Hypothalamus (tissue), 51 donors: ENCODE measurements around the gene MRPL2.

Experiments
- DNase-seq, 51 donors: peaks; one replicate each; lab custom pipeline; 2025; lab: John Stamatoyannopoulos, UW

Gene MRPL2

GRCh38 chr6:43021270-43022047 lies 37.8 kb downstream of the MRPL2 start, which contains the start of gene RRP36:
Gene RRP36 (plus strand): TSS chr6:43021623. CDS start chr6:43021655, 32 bp downstream.
- DNase-seq: peak; percentile 12 to 88 (median 66)

DNA sequence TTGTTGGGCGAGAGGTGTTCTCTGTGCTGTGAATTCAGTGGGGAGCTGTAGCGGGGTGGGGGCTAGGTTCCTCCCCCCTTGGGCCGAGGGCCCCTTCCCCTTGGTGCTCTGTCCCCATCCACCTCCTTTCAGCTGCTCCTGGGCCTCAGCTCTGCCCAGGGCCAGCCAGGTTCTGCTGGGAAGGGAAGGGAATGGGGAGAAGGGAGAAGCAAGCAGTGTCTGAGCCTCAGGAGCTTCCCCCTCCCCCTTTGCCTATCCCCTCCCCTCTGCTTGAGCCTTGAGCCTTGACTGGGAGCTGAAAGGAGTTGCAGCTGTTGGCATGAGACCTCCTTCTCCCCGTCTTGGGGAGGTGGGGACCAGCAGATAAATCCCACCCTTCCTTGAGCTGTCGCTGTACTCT lies 38.4 kb downstream of the MRPL2 start:
- no peak for DNase-seq

DNA sequence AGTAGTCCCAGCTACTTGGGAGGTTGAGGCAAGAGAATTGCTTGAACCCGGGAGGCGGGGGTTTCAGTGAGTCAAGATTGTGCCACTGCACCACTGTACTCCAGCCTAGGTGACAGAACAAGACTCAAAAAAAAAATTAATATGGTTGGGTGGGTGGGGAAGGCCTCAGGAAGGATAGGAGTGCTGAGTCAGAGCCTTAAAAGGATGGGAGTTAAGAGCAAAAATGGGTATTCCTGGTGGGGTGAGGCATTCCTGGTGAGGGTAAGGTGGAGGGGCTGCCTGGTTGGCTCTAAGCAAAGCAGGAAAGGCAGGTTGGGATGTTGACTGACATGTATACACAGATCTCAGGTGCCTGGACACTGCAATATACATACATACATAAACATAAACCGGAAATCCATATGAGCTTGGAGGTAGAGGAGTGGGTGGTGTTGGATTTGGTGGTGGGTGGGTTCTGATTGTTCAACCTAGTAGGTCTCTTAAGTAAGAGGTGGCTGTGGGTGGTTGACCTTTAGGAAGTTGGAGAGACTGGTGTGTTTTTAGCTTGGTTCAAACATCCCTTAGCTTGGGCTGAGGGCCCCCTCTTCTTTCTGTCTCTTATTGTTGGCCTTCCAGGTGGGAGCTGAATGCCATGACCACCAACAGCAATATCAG lies 39.1 kb downstream of the MRPL2 start:
- DNase-seq: no peak

DNA sequence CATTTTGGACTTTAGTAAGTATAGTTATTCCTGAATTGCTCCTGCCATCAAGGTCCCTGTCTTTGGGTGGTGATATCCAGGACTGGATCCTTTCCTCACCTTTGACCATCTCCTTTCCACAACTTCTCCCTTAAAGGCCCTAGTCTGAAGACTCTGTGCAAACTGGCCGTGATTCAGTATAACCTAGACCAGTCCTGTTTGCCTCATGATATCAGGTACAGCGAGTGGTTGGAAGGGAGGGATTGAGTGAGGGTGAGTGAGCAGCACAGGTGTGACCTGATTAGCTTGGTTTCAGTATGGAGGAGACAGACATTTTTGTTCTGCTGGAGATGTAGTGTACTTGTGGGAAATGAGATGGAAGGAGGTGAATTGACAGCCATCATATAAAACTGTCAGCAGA lies 40.1 kb downstream of the MRPL2 start:
- DNase-seq: no peak

GRCh38 chr6:43016943-43017334 lies 42.3 kb downstream of the MRPL2 start:
- DNase-seq: no peak

DNA sequence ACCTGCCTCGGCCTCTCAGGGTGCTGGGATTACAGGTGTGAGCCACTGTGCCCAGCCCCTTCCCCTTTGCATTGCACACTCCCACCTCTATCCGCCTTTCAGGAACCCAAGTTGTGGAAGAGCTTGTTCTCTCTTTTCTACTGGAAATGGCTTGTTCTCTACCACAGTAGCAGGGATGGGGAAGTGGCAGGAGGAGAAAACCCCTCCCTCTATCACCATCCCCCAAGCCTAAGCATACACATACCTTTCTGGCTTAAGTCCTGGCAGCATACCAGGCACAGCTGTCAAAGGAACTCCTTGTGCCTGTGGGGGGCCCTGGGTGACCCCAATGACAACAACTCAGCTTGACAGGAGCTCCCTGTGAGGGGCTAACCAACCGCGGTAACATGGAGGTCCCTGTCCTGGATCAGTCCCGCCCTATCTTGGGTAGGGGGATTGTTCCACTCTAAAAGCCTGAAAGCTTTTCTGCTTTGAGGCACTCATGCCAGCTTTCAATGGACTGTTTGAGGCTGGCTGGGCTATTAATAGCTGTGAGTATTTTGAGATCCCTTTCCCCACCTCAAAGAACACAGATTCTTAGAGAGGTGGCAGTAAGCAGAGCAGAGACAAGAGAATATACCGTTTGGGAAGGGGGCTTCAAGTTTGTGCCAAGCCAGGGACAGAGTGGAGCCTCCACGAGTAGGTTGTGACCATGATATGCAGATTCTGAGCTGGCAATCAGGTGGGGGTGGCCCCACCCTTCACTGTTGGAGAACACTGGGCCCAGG lies 42.9 kb downstream of the MRPL2 start:
- DNase-seq: no peak

GRCh38 chr6:43014434-43014909 lies 44.8 kb downstream of the MRPL2 start:
- peak in 1 of 51 donors; percentile 48 for DNase-seq

DNA sequence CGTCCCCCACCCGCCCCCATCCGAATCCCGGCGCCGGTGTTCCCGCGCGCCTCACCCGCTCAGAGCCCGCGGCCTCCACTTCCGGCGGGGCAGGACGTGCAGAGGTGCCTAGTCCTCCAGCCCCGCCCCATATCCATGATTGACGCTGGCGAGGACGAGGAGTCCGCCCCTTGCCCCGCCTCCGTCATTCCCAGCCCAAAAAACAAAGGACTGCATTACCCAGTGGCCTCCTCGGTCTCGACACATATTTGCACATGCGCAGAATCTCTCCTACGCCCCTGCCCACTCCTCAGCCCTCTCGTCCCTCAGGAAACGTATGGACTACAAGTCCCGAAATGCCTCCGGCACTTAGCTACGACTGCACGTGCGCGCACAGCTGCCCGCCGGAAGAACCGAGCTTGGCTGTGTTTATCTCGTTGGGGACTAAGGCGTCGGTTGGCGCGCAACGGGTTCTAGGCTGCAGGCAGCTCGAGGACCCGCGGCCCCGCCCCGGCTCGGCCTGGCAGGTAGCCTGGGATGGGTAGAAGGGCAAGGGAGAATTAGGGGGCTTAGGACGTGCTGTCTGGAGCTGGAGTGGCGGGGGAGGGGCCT lies 45.3 kb downstream of the MRPL2 start, which contains the start of the genes KLHDC3 and MEA1:
Gene KLHDC3 (plus strand): TSS at position 407 of the 591 bp plus-strand sequence. CDS start 2,944 bp downstream, outside the sequence.
Gene MEA1 (minus strand): TSS at position 104 of the 591 bp plus-strand sequence. CDS start 133 bp downstream, outside the sequence.
- peak; percentile 57 to 100 (median 99) for DNase-seq

GRCh38 chr6:43013097-43013842 lies 46.0 kb downstream of the MRPL2 start:
- DNase-seq: peak in 9 of 51 donors; percentile 30 to 90 (median 47)

DNA sequence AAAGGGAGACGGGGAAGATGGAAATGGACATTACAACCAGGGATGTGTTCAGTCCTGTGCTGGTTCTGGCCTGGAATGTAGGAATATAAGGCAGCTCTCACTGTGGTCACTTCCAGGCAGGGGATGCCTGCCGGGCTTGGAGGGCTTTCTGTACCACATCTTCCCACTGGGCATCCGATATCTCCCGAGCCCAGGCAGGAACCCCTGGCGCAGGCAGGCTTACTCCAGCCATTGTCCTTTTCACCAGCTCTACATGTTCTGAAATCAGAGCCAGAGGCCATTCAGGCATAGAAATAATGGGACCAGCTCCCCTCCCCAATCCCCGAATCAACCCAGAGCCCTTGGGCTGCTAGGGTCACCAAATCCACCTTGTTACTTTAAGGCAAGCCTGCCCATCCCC lies 46.9 kb downstream of the MRPL2 start:
- no peak for DNase-seq

GRCh38 chr6:43011207-43011606 lies 48.0 kb downstream of the MRPL2 start:
- DNase-seq: no peak

DNA sequence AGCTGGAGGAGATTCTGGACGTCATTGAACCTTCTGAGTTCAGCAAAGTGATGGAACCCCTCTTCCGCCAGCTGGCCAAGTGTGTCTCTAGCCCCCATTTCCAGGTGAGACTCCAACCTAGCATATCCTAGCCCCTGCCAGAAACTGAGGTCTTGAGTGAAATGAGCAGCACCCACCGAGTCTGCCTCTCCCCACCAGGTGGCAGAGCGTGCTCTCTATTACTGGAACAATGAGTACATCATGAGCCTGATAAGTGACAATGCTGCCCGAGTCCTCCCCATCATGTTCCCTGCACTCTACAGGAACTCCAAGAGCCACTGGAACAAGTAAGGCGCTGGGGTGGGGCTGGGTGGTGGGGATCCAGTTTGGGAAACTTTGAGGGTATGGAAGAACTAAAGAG lies 50.1 kb downstream of the MRPL2 start:
- DNase-seq: peak in 10 of 51 donors; percentile 1 to 24 (median 16)

DNA sequence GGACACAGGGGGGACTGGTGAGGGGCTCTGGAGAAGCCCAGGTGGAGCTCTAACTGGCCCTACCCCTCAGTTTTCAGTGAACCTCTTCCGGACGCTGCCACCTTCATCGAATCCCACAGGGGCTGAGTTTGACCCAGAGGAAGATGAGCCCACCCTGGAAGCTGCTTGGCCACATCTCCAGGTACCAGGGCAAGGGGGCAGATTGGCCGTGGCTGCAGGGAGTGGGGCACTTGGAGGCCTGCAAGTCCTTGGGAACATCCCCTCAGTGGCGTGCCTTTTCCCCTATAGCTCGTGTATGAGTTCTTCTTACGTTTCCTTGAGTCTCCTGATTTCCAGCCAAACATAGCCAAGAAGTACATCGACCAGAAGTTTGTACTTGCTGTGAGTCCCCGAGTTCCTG lies 52.1 kb downstream of the MRPL2 start:
- no peak for DNase-seq

GRCh38 chr6:43006251-43006650 lies 53.0 kb downstream of the MRPL2 start:
- no peak for DNase-seq

GRCh38 chr6:43005844-43006243 lies 53.4 kb downstream of the MRPL2 start:
- DNase-seq: no peak
